NCI-H1694 treated with DMSO at 0.1 percent for 48 hours (cell line): ENCODE data around the gene AGBL5.

Source experiments
- DNase-seq: peaks from one replicate; lab custom pipeline; 2025; lab: John Stamatoyannopoulos, UW

AGBL5 gene

GRCh38 chr2:27024812-27025211, 26.7 kb upstream of the AGBL5 start:
- DNase-seq = no peak

- DNase-seq = no peak
These were observed 26.1 kb upstream of the AGBL5 start for GRCh38 chr2:27025281-27025800.

- DNase-seq = no peak
These were observed 25.3 kb upstream of the AGBL5 start for GRCh38 chr2:27025861-27026851.

GRCh38 chr2:27027211-27027651, 24.2 kb upstream of the AGBL5 start:
- no peak for DNase-seq

- no peak for DNase-seq
These were observed 22.4 kb upstream of the AGBL5 start for GRCh38 chr2:27029051-27029450.

- peak; percentile 65 for DNase-seq
These were observed 18.8 kb upstream of the AGBL5 start, which contains the start of gene TMEM214 for GRCh38 chr2:27032495-27033252. TSS of gene TMEM214 (plus strand) at chr2:27032965. CDS start at chr2:27033016, 51 bp downstream.

- DNase-seq = no peak
These were observed 18.1 kb upstream of the AGBL5 start for GRCh38 chr2:27033253-27033852.

GRCh38 chr2:27038012-27038411, 13.5 kb upstream of the AGBL5 start:
- no peak for DNase-seq

GRCh38 chr2:27038631-27039339, 12.7 kb upstream of the AGBL5 start:
- DNase-seq = no peak

GRCh38 chr2:27039426-27039825, 12.0 kb upstream of the AGBL5 start:
- no peak for DNase-seq

- no peak for DNase-seq
These were observed 11.6 kb upstream of the AGBL5 start for GRCh38 chr2:27039871-27040270.

- DNase-seq = no peak
These were observed 11.2 kb upstream of the AGBL5 start for GRCh38 chr2:27040282-27040681.

GRCh38 chr2:27041752-27042151, 9.7 kb upstream of the AGBL5 start:
- no peak for DNase-seq

- DNase-seq = no peak
These were observed 9.3 kb upstream of the AGBL5 start for GRCh38 chr2:27042159-27042661.

GRCh38 chr2:27042985-27043634, 8.4 kb upstream of the AGBL5 start:
- DNase-seq = no peak

GRCh38 chr2:27049422-27050280, 1.8 kb upstream of the AGBL5 start:
- DNase-seq = no peak

GRCh38 chr2:27050281-27050995, 1.0 kb upstream of the AGBL5 start:
- DNase-seq = peak; percentile 97

GRCh38 chr2:27051902-27052645, 606 bp downstream of the AGBL5 start:
- no peak for DNase-seq
